Measurements from ENCODE around the gene CAVIN3. TPM values are rescaled to one million over a fixed set of nuclear protein-coding genes. Genes with fewer than 3 reads are reported as not detected.
"Not testable (repeated sequence)": the region's sequence is repeated elsewhere in the genome, so short reads cannot be mapped to it uniquely, and the experiment has no call there.

Gene CAVIN3
- total and polyA plus RNA-seq, 2 donors (not counting 3 experiments of a cell fraction or from before 2014, with no cell fraction given), result 153 to 241 TPM

DNA sequence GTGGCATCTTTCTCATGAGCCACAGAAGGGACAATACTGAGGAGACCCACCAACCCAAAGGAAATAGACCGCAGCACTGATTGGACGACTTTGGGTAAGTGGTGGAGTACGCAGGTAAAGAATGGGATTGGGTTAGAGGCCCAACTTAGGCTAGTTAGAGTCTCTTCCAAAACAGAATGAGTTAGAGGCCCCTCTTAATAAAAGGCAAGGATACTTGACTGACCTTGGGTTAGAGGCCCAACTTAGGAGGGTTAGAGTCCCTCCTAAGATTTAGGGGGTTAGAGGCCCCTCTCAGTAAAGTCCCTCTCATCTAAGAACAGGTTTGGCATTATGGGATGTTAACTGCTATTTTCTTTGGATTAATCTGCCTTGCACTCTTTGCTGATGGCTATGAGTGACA is 36.1 kb downstream of the CAVIN3 start:
- intact Hi-C loops (cut with micrococcal nuclease) (no loop called here), dilution Hi-C loops (cut with MboI; ENCODE audit: extremely low pct_ligation_motif_present, low sequenced_read_pairs) (no loop called here)
- peaks cover 18 to 30% of the 10 kb centered on the region in 2 experiments for H3K27me3 ChIP-seq (ENCODE audit: control insufficient read depth in 2 of 2, insufficient read depth in 2 of 2, low read length in 2 of 2)
- BruUV-seq (replicated peaks), result no TSS peak
- POLR2A ChIA-PET, result no interaction called here
- H3K4me1 ChIP-seq (ENCODE audit: control insufficient read depth, extremely low read depth, insufficient read depth, low read length), result no peaks in the 10 kb centered on the region
- H3K9me3 ChIP-seq (replicated peaks; ENCODE audit: control insufficient read depth, insufficient read depth, low read length), result no peaks in the 10 kb centered on the region
- H3K4me2 ChIP-seq (ENCODE audit: insufficient read depth, low read length), result no peak overlapping the region
- DNase-seq (ENCODE audit: low read depth, low spot score) (no peak), FAIRE-seq (no peak)
- H3K4me3 ChIP-seq (replicated peaks in 1 of 3; ENCODE audit: insufficient read depth in 1 of 3, low read depth in 1 of 3, low read length in 3 of 3), result no peak overlapping the region
- H2AFZ ChIP-seq (ENCODE audit: low read depth, low read length), result no peak overlapping the region
- no peak overlapping the region for H3K27ac ChIP-seq (ENCODE audit: insufficient read depth, low read depth, low read length)
- H3K79me2 ChIP-seq (ENCODE audit: control insufficient read depth, insufficient read depth, low read length), result no peaks in the 10 kb centered on the region
- H3K36me3 ChIP-seq (ENCODE audit: control insufficient read depth in 2 of 2, extremely low read depth in 1 of 2, insufficient read depth in 2 of 2, low read length in 2 of 2), result no peaks in the 10 kb centered on the region
- CTCF ChIA-PET, result interaction anchor here (3.7 kb wide), 1 partner anchor 79 kb away, joined by 39 read pairs; no protein-coding TSS in a partner anchor
- no peaks in the 10 kb centered on the region for H4K20me1 ChIP-seq (replicated peaks; ENCODE audit: control insufficient read depth, extremely low read depth, insufficient read depth, low read length)
- TF ChIP-seq EZH2 (IDR thresholded peaks at IDR 0.05; ENCODE audit: borderline replicate concordance, low read depth, low read length, severe bottlenecking) (no peak), POLR2AphosphoS5 (IDR thresholded peaks at IDR 0.05; ENCODE audit: insufficient read depth, low read depth, low read length) (no peak)
- no peak overlapping the region for H3K9ac ChIP-seq (replicated peaks; ENCODE audit: extremely low read depth, insufficient read depth, low read length)
- H3K9me1 ChIP-seq (replicated peaks; ENCODE audit: control insufficient read depth, extremely low read depth, insufficient read depth, low read length), result no peaks in the 10 kb centered on the region

DNA sequence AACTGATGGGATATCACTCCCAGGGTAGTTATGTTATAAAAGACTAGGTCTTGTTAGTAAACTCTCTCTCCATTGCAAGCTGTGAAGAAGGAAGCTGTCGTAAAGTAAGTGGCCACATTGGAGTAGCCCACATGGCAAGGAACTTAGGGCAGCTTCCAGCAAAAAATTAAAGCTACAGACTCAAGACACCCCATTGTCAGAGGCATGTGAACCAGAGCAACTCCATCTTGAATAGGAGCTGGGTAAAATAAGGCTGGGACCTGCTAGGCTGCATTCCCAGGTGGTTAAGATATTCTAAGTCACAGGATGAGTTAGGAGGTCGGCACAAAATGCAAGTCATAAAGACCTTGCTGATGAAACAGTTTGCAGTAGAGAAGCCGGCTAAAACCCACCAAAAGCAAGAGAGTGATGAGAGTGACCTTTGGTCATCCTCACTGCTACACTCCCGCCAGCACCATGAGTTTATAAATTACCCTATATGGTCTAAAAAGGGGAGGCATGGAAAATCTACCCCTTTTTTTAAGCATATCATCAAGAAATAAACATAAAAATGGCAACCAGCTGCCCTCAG is 36.8 kb downstream of the CAVIN3 start:
- BruUV-seq (replicated peaks), result no TSS peak
- POLR2A ChIA-PET, result no interaction called here
- no peak for DNase-seq (ENCODE audit: low read depth, low spot score)
- no peaks in the 10 kb centered on the region for H3K9me1 ChIP-seq (replicated peaks; ENCODE audit: control insufficient read depth, extremely low read depth, insufficient read depth, low read length)
- H3K9me3 ChIP-seq (replicated peaks; ENCODE audit: control insufficient read depth, insufficient read depth, low read length), result no peaks in the 10 kb centered on the region
- H3K4me3 ChIP-seq (replicated peaks in 1 of 3; ENCODE audit: insufficient read depth in 1 of 3, low read depth in 1 of 3, low read length in 3 of 3), result no peak overlapping the region
- H3K4me1 ChIP-seq (ENCODE audit: control insufficient read depth, extremely low read depth, insufficient read depth, low read length), result no peaks in the 10 kb centered on the region
- CTCF ChIA-PET, result interaction anchor here (1.0 to 3.7 kb wide), 5 partner anchors 10 to 80 kb away, joined by 3 to 39 read pairs (median 5); no protein-coding TSS in a partner anchor
- no peak overlapping the region for H3K27ac ChIP-seq (ENCODE audit: insufficient read depth, low read depth, low read length)
- no peaks in the 10 kb centered on the region for H3K79me2 ChIP-seq (ENCODE audit: control insufficient read depth, insufficient read depth, low read length)
- H3K4me2 ChIP-seq (ENCODE audit: insufficient read depth, low read length), result no peak overlapping the region
- H2AFZ ChIP-seq (ENCODE audit: low read depth, low read length), result no peak overlapping the region
- intact Hi-C loops (cut with micrococcal nuclease) (no loop called here), dilution Hi-C loops (cut with MboI; ENCODE audit: extremely low pct_ligation_motif_present, low sequenced_read_pairs) (no loop called here)
- FAIRE-seq, result no peak
- TF ChIP-seq GATA2 (IDR thresholded peaks at IDR 0.05; ENCODE audit: insufficient read depth, insufficient read length, low read depth, low read length), result no peak
- peaks cover 14 to 34% of the 10 kb centered on the region in 2 experiments for H3K27me3 ChIP-seq (ENCODE audit: control insufficient read depth in 2 of 2, insufficient read depth in 2 of 2, low read length in 2 of 2)
- H3K9ac ChIP-seq (replicated peaks; ENCODE audit: extremely low read depth, insufficient read depth, low read length), result no peak overlapping the region
- no peaks in the 10 kb centered on the region for H3K36me3 ChIP-seq (ENCODE audit: control insufficient read depth in 2 of 2, extremely low read depth in 1 of 2, insufficient read depth in 2 of 2, low read length in 2 of 2)
- no peaks in the 10 kb centered on the region for H4K20me1 ChIP-seq (replicated peaks; ENCODE audit: control insufficient read depth, extremely low read depth, insufficient read depth, low read length)

DNA sequence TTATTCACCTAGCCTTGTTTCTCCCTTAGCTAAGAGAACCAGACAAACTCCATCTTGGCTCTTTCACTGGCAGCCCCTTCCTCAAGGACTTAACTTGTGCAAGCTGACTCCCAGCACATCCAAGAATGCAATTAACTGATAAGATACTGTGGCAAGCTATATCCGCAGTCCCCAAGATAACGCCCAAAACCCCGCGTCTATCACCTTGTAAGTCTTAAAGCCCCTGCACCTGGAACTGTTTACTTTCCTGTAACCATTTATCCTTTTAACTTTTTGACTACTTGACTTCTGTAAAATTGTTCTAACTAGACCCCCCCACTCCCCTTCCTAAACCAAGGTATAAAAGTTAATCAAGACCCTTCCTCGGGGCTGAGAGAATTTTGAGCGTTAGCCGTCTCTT is 39.5 kb downstream of the CAVIN3 start:
- DNase-seq (ENCODE audit: low read depth, low spot score); intact Hi-C loops (cut with micrococcal nuclease); BruUV-seq (replicated peaks); H3K9me1 ChIP-seq (replicated peaks; ENCODE audit: control insufficient read depth, extremely low read depth, insufficient read depth, low read length); POLR2A ChIA-PET; FAIRE-seq; H3K4me3 ChIP-seq (replicated peaks in 1 of 3; ENCODE audit: insufficient read depth in 1 of 3, low read depth in 1 of 3, low read length in 3 of 3); dilution Hi-C loops (cut with MboI; ENCODE audit: extremely low pct_ligation_motif_present, low sequenced_read_pairs); H3K27ac ChIP-seq (ENCODE audit: insufficient read depth, low read depth, low read length); H3K79me2 ChIP-seq (ENCODE audit: control insufficient read depth, insufficient read depth, low read length); H3K9me3 ChIP-seq (replicated peaks; ENCODE audit: control insufficient read depth, insufficient read depth, low read length); H4K20me1 ChIP-seq (replicated peaks; ENCODE audit: control insufficient read depth, extremely low read depth, insufficient read depth, low read length); H2AFZ ChIP-seq (ENCODE audit: low read depth, low read length); H3K9ac ChIP-seq (replicated peaks; ENCODE audit: extremely low read depth, insufficient read depth, low read length); H3K4me2 ChIP-seq (ENCODE audit: insufficient read depth, low read length); H3K4me1 ChIP-seq (ENCODE audit: control insufficient read depth, extremely low read depth, insufficient read depth, low read length); H3K36me3 ChIP-seq (ENCODE audit: control insufficient read depth in 2 of 2, extremely low read depth in 1 of 2, insufficient read depth in 2 of 2, low read length in 2 of 2): not testable (repeated sequence)
- peaks cover 10 to 24% of the 10 kb centered on the region in 2 experiments for H3K27me3 ChIP-seq (ENCODE audit: control insufficient read depth in 2 of 2, insufficient read depth in 2 of 2, low read length in 2 of 2)
- CTCF ChIA-PET, result interaction anchor here (0.6 to 2.1 kb wide), 5 partner anchors 12 to 288 kb away, joined by 3 to 7 read pairs (median 5); no protein-coding TSS in a partner anchor
